ENCODE results near the gene RCAN3. TPM values are rescaled to one million over a fixed set of nuclear protein-coding genes. Genes with fewer than 3 reads are reported as not detected.
A peak's percentile ranks its signal among the peaks of the same experiment; 100 is the strongest.

Gene RCAN3
- total RNA-seq, 1 experiment from 2014 or later = 0.18 TPM

DNA sequence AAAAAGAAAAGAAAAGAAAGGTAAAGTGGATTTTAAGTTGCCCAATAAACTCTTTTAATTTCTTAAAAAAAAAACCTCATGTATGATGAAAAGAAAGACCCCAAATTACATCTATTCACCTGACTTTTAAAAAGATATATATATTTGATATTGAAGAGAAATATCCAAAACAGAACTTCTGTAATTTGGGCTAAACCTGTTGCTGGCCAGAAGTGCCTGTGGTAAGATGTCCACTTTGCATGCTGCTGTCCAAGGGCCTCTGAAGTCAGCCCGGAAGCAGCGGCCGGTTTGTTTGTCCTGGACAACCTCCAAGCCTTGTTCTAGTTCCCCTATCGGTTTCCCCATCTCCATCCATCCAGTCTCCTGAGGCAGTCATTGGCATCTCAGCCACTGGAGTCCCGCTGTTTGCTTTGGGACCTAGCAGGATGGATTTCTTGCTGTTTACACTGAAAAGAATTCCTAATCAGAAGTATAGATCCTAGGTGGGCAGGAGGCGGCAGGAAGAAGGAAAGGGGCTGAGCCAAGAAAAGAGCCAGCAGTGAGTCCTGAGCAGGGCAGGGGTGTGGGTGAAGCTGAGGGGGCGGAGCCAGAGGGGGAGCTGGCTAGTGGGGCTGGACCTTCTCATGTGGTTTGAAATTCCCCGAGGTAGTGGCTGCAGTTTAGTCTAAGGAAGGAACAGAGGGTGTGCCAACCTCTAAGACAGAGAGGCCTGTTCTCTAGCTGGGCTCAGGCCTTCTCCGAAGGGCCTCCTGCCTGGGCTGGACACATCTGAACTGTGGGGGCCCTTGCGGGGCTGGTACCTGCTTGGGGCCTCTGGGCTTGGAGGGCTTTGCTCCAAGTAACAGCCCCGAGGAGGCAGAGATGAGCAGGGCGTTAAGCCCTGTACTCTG is 56.5 kb downstream of the RCAN3 start:
- H3K27me3 ChIP-seq = peaks cover 10% of the 10 kb centered on the region
- DNase-seq = peak; percentile 70 to 84
- H3K9me3 ChIP-seq (replicated peaks) = no peaks in the 10 kb centered on the region
- H3K4me3 ChIP-seq = no peak overlapping the region
- peaks cover 11% of the 10 kb centered on the region for H3K4me1 ChIP-seq
- no peak overlapping the region for H3K27ac ChIP-seq
- H3K36me3 ChIP-seq = no peaks in the 10 kb centered on the region

GRCh38 chr1:24560361-24560760 is 57.7 kb downstream of the RCAN3 start:
- Histone ChIP-seq H3K4me3 (no peak overlapping the region), H3K27ac (no peak overlapping the region), H3K9me3 (replicated peaks) (no peaks in the 10 kb centered on the region), H3K4me1 (peaks cover 11% of the 10 kb centered on the region), H3K36me3 (no peaks in the 10 kb centered on the region), H3K27me3 (peaks cover 1% of the 10 kb centered on the region; the same call in 1 of the 2 replicates)
- DNase-seq = no peak

GRCh38 chr1:24562625-24563024 is 60.0 kb downstream of the RCAN3 start:
- Histone ChIP-seq H3K36me3 (no peaks in the 10 kb centered on the region), H3K27ac (no peak overlapping the region), H3K9me3 (replicated peaks) (no peaks in the 10 kb centered on the region), H3K27me3 (peaks cover 10% of the 10 kb centered on the region; the same call in 1 of the 2 replicates), H3K4me3 (no peak overlapping the region), H3K4me1 (peaks cover 11% of the 10 kb centered on the region)
- no peak for DNase-seq

DNA sequence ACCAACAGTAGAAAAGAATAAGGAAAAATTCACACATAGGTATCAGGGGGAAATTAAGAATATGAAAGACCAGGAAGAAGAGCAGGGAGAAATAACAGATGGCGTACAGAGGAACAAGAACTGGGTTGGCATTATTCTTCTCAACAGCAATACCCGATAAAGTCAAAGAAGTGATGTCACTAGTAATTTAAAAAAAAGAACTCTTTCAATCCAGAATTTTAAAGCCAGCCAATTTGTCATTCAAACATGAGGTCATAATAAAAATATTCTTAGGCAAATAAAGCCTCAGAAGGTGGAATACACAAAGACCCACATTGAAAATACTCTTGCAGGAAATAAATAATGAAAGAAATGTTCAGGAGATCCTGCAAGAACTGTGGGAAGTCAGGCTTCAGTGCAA is 62.1 kb downstream of the RCAN3 start:
- Histone ChIP-seq H3K27me3 (peaks cover 10% of the 10 kb centered on the region; the same call in 1 of the 2 replicates), H3K27ac (no peak overlapping the region), H3K9me3 (replicated peaks) (no peaks in the 10 kb centered on the region), H3K4me1 (peaks cover under 1% of the 10 kb centered on the region; the same call in 1 of the 2 replicates), H3K4me3 (no peak overlapping the region), H3K36me3 (no peaks in the 10 kb centered on the region)
- no peak for DNase-seq

GRCh38 chr1:24566236-24566867 is 63.7 kb downstream of the RCAN3 start:
- H3K4me3 ChIP-seq = no peak overlapping the region
- H3K9me3 ChIP-seq (replicated peaks) = no peaks in the 10 kb centered on the region
- H3K36me3 ChIP-seq = no peaks in the 10 kb centered on the region
- H3K4me1 ChIP-seq = no peaks in the 10 kb centered on the region
- peaks cover 10% of the 10 kb centered on the region; the same call in 1 of the 2 replicates for H3K27me3 ChIP-seq
- DNase-seq = no peak
- H3K27ac ChIP-seq = no peak overlapping the region

GRCh38 chr1:24567792-24568388 is 65.3 kb downstream of the RCAN3 start:
- Histone ChIP-seq H3K4me1 (no peaks in the 10 kb centered on the region), H3K4me3 (no peak overlapping the region), H3K27ac (no peak overlapping the region), H3K36me3 (no peaks in the 10 kb centered on the region), H3K27me3 (peaks cover 10% of the 10 kb centered on the region; the same call in 1 of the 2 replicates), H3K9me3 (replicated peaks) (no peaks in the 10 kb centered on the region)
- no peak for DNase-seq

DNA sequence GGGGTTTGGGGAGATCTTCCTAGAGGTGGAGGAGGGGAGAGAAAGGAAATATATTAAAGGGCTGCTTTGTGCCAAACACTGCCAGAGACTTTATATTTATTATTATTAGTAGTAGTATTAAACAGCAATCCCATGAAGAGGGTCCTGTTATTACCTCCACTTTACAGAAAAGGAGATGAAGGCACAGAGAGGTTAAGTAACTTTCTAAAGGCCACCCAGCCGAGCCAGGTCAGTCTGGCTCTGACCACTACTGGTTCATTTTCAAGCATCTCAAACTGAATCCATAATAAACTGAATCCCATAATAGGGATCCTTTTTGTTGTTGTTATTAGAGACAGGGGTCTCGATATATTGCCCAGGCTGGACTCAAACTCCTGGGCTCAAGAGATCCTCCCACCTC is 65.8 kb downstream of the RCAN3 start:
- Histone ChIP-seq H3K4me3 (no peak overlapping the region), H3K27me3 (peaks cover 10% of the 10 kb centered on the region; the same call in 1 of the 2 replicates), H3K9me3 (replicated peaks) (no peaks in the 10 kb centered on the region), H3K36me3 (no peaks in the 10 kb centered on the region), H3K4me1 (no peaks in the 10 kb centered on the region), H3K27ac (no peak overlapping the region)
- DNase-seq = no peak

DNA sequence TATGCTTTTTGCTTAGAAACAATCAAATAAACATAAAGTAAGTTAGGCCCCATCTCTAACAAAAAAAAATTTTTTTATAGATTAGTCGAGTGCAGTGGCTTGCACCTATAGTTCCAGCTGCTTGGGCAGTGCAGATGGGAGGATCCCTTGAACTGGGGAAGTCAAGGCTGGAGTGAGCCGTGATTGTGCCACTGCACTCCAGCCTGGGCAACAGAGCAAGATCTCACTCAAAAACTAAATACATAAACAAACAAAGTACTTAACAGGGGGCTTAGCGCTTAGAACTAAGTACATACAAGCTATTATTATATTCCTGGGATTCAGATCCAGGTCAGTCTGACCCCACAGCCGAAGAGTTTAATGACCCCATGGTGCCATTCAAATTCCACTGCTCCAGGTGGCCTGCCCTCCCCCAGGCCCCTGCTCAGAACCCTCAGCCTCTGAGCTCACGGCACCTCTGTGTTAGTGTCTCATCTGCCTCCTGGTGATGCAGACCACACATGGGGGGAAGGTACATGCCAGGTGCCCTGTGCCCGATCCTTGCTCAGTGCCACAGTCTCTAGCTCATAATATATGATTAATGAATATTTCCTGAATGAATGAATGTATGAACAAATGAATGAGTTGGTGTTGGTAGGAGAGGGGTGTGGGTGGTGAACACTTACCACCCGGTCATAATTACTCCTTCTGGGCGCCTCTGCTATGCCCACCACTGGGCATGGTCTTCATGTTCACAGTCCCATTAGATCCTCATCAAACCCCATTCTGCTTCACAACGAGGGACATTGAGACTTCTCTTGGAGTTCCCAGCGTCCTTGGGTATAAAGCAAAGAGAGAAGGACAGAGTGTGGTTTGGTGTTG is 67.9 kb downstream of the RCAN3 start:
- Histone ChIP-seq H3K27ac (no peak overlapping the region), H3K27me3 (peaks cover 17% of the 10 kb centered on the region; the same call in 1 of the 2 replicates), H3K36me3 (no peaks in the 10 kb centered on the region), H3K9me3 (replicated peaks) (no peaks in the 10 kb centered on the region), H3K4me1 (no peaks in the 10 kb centered on the region), H3K4me3 (no peak overlapping the region)
- no peak for DNase-seq

DNA sequence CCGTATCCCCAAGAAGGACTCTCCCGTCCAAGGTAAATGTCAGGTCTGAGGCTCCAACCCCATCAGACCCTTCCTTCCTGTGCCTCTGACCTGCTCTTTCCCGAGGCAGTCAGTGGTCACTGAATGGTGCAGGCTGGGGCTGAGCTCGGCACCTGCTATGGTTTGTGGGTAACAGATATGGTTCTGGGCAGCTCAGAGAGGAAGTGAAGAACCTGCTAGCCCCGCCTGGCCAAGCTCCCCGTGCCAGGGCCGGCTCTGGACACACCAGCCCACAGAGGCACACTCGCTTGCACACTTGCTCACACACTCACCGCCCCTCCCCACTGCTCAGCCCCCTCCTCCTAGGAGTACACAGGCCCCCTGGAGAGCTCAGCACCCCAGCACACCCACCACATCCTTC is 69.7 kb downstream of the RCAN3 start:
- H3K36me3 ChIP-seq = no peaks in the 10 kb centered on the region
- H3K9me3 ChIP-seq (replicated peaks) = no peaks in the 10 kb centered on the region
- peaks cover 13% of the 10 kb centered on the region; the same call in 1 of the 2 replicates for H3K27me3 ChIP-seq
- no peak overlapping the region for H3K4me3 ChIP-seq
- H3K27ac ChIP-seq = no peak overlapping the region
- H3K4me1 ChIP-seq = no peaks in the 10 kb centered on the region
- no peak for DNase-seq

- Histone ChIP-seq H3K9me3 (replicated peaks) (no peaks in the 10 kb centered on the region), H3K27me3 (peaks cover 19% of the 10 kb centered on the region), H3K4me1 (no peaks in the 10 kb centered on the region), H3K4me3 (no peak overlapping the region), H3K36me3 (no peaks in the 10 kb centered on the region), H3K27ac (no peak overlapping the region)
- DNase-seq = peak in 1 of 2 experiments; percentile 39
These were observed 73.4 kb downstream of the RCAN3 start for GRCh38 chr1:24575905-24576587.

DNA sequence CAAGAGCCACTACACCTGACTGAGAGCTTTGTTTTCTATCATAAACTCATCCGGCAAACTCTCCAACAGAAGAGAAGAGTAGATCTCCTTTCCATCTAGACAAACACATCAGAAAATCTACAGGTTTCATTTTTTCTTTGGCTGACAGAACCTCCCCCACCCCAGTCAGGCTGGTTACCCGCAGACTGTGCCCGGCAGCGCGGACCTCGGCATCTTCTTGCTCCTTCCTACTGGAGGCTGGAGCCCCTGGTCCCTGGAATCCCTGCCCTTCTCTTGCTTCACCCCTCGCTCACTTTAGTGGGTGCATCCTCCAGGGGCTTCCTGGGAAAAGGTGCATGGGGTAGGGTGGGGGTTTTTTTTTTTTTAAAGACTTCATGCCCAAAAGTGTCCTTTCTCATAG is 76.2 kb downstream of the RCAN3 start:
- Histone ChIP-seq H3K27ac (no peak overlapping the region), H3K4me3 (no peak overlapping the region), H3K27me3 (peaks cover 22% of the 10 kb centered on the region), H3K4me1 (no peaks in the 10 kb centered on the region), H3K36me3 (no peaks in the 10 kb centered on the region), H3K9me3 (replicated peaks) (0 out of 2 replicates have a peak, but pooled peaks cover 2% of the 10 kb centered on the region)
- no peak for DNase-seq

- no peak for DNase-seq
- H3K27ac ChIP-seq = no peak overlapping the region
- 0 out of 2 replicates have a peak, but pooled peaks cover 2% of the 10 kb centered on the region for H3K9me3 ChIP-seq (replicated peaks)
- H3K4me3 ChIP-seq = no peak overlapping the region
- H3K36me3 ChIP-seq = no peaks in the 10 kb centered on the region
- H3K27me3 ChIP-seq = peaks cover 26% of the 10 kb centered on the region
- H3K4me1 ChIP-seq = no peaks in the 10 kb centered on the region
These were observed 78.1 kb downstream of the RCAN3 start for GRCh38 chr1:24580756-24581155.

DNA sequence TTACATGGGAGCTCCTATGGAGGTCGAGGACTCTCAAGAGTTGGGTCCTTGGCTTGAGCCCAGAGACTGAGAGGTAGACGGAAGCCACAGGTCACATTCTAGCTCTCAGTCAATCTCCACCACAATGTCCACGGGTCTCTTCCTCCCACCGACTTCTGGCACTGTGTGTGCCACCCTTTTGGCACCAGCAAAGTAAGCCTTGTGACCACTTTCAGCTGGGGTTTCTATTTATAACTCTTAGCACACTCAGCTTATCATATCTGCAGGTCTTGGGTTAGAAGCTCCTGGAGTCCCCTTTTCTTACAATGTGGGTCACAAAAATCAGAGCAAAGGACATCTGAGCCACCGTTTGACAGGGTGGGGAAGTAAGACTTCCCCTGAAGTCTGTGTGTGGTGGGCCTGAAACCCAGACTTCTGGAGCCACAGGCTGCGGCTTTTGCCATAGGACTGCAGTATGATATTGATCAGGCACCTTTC is 81.6 kb downstream of the RCAN3 start:
- Histone ChIP-seq H3K36me3 (no peaks in the 10 kb centered on the region), H3K4me3 (no peak overlapping the region), H3K27me3 (peaks cover 22% of the 10 kb centered on the region), H3K9me3 (replicated peaks) (0 out of 2 replicates have a peak, but pooled peaks cover 2% of the 10 kb centered on the region), H3K27ac (no peak overlapping the region), H3K4me1 (no peaks in the 10 kb centered on the region)
- DNase-seq = no peak

Data from SJCRH30 (cell line).